Stimulated activated memory B cell treated with anti-CD40 and anti-IgM and Interleukin-4, amounts not matched to agents 10 μg/mL and 1 μg/mL and 100 μg/mL, for 72 hours (primary cell): ENCODE measurements around the gene CLEC17A.

ENCODE experiments used
- ATAC-seq: fragments of 150-1000 bp; cut with Tn5 transposase; 2 replicates; pipeline ENCODE4 v1.10.0; 2021
- H3K27ac Mint-ChIP-seq: one replicate; pipeline ENCODE4 v1.8.0; 2022; ENCODE audit warnings: mild to moderate bottlenecking, mixed read lengths
- H3K27me3 Mint-ChIP-seq: one replicate; pipeline ENCODE4 v1.8.0; 2022; ENCODE audit warnings: mixed read lengths
- H3K36me3 Mint-ChIP-seq: one replicate; pipeline ENCODE4 v1.8.0; 2022; ENCODE audit warnings: mixed read lengths
- H3K4me1 Mint-ChIP-seq: one replicate; pipeline ENCODE4 v1.8.0; 2022; ENCODE audit warnings: mixed read lengths
- H3K4me3 Mint-ChIP-seq: one replicate; pipeline ENCODE4 v1.8.0; 2022; ENCODE audit warnings: mild to moderate bottlenecking, moderate library complexity, mixed read lengths
- H3K9me3 Mint-ChIP-seq: one replicate; pipeline ENCODE4 v1.8.0; 2022; ENCODE audit warnings: mixed read lengths

Gene CLEC17A

GRCh38 chr19:14649020-14649419 is 66.1 kb downstream of the CLEC17A start:
- H3K27ac Mint-ChIP-seq, result no peak overlapping the region
- H3K4me3 Mint-ChIP-seq, result no peak overlapping the region
- H3K9me3 Mint-ChIP-seq, result peaks cover 19% of the 10 kb centered on the region
- peaks cover 14% of the 10 kb centered on the region for H3K4me1 Mint-ChIP-seq
- peaks cover 27% of the 10 kb centered on the region for H3K27me3 Mint-ChIP-seq
- H3K36me3 Mint-ChIP-seq, result peaks cover 20% of the 10 kb centered on the region
- ATAC-seq, result no peak

- H3K27me3 Mint-ChIP-seq, result peaks cover 27% of the 10 kb centered on the region
- H3K4me1 Mint-ChIP-seq, result peaks cover 14% of the 10 kb centered on the region
- peaks cover 19% of the 10 kb centered on the region for H3K9me3 Mint-ChIP-seq
- H3K4me3 Mint-ChIP-seq, result no peak overlapping the region
- H3K36me3 Mint-ChIP-seq, result peaks cover 20% of the 10 kb centered on the region
- H3K27ac Mint-ChIP-seq, result peak overlapping the region; percentile 3
- no peak for ATAC-seq
These were observed 67.3 kb downstream of the CLEC17A start for GRCh38 chr19:14650161-14650560.

- Mint-ChIP-seq H3K9me3 (peaks cover 6% of the 10 kb centered on the region), H3K4me1 (peaks cover 5% of the 10 kb centered on the region), H3K27ac (no peak overlapping the region), H3K36me3 (peaks cover 7% of the 10 kb centered on the region), H3K4me3 (no peak overlapping the region), H3K27me3 (peaks cover 13% of the 10 kb centered on the region)
- ATAC-seq, result no peak
These were observed 72.1 kb downstream of the CLEC17A start for GRCh38 chr19:14654786-14655560.

GRCh38 chr19:14655726-14656125 is 72.8 kb downstream of the CLEC17A start:
- no peak overlapping the region for H3K4me3 Mint-ChIP-seq
- H3K27ac Mint-ChIP-seq, result no peak overlapping the region
- no peak for ATAC-seq
- no peaks in the 10 kb centered on the region for H3K4me1 Mint-ChIP-seq
- peaks cover 5% of the 10 kb centered on the region for H3K27me3 Mint-ChIP-seq
- H3K36me3 Mint-ChIP-seq, result no peaks in the 10 kb centered on the region
- no peaks in the 10 kb centered on the region for H3K9me3 Mint-ChIP-seq

- peaks cover 12% of the 10 kb centered on the region for H3K4me1 Mint-ChIP-seq
- H3K27ac Mint-ChIP-seq, result no peak overlapping the region
- H3K36me3 Mint-ChIP-seq, result no peaks in the 10 kb centered on the region
These were observed 77.1 kb downstream of the CLEC17A start for GRCh38 chr19:14659874-14660489.

GRCh38 chr19:14661372-14661924 is 78.6 kb downstream of the CLEC17A start:
- Mint-ChIP-seq H3K36me3 (no peaks in the 10 kb centered on the region), H3K9me3 (no peaks in the 10 kb centered on the region), H3K4me3 (no peak overlapping the region), H3K27ac (peak overlapping the region; percentile 16), H3K4me1 (peaks cover 12% of the 10 kb centered on the region), H3K27me3 (no peaks in the 10 kb centered on the region)
- no peak for ATAC-seq

More at GRCh38 chr19:14659874-14660489, 77.1 kb downstream of the CLEC17A start:
- H3K4me3 Mint-ChIP-seq, result no peak overlapping the region
- no peaks in the 10 kb centered on the region for H3K9me3 Mint-ChIP-seq
- ATAC-seq, result no peak
- no peaks in the 10 kb centered on the region for H3K27me3 Mint-ChIP-seq
